Mammary epithelial cell (primary cell): Measurements from ENCODE around the gene INTS2.

ENCODE experiments used
- EZH2 ChIP-seq: IDR thresholded peaks from 2 replicates; pipeline ENCODE4 v1.6.1; 2012; ENCODE audit warnings: low read length, inconsistent platforms, borderline replicate concordance
- TF ChIP-seq, protein P1 (sequence below), 2 donors: IDR thresholded peaks in 1 of 2; conservative IDR thresholded peaks in 1 of 2; 2 replicates each; pipeline ENCODE4 v1.5.1; 2011 to 2012; ENCODE audit warnings: inconsistent platforms in 2 of 2, low read length in 2 of 2, mild to moderate bottlenecking in 2 of 2, control low read depth in 1 of 2, low read depth in 1 of 2; ENCODE audit not compliant: insufficient read depth in 1 of 2; ENCODE audit errors: extremely low read depth in 1 of 2

GRCh38 chr17:61827649-61828395 is 100.0 kb downstream of the INTS2 start:
- TF ChIP-seq, protein P1, sequence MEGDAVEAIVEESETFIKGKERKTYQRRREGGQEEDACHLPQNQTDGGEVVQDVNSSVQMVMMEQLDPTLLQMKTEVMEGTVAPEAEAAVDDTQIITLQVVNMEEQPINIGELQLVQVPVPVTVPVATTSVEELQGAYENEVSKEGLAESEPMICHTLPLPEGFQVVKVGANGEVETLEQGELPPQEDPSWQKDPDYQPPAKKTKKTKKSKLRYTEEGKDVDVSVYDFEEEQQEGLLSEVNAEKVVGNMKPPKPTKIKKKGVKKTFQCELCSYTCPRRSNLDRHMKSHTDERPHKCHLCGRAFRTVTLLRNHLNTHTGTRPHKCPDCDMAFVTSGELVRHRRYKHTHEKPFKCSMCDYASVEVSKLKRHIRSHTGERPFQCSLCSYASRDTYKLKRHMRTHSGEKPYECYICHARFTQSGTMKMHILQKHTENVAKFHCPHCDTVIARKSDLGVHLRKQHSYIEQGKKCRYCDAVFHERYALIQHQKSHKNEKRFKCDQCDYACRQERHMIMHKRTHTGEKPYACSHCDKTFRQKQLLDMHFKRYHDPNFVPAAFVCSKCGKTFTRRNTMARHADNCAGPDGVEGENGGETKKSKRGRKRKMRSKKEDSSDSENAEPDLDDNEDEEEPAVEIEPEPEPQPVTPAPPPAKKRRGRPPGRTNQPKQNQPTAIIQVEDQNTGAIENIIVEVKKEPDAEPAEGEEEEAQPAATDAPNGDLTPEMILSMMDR (conservative IDR thresholded peaks at IDR 0.05 in 1 of 2, IDR thresholded peaks at IDR 0.05 in 1 of 2; ENCODE audit: extremely low read depth in 1 of 2, insufficient read depth in 1 of 2, low read depth in 1 of 2, low read length in 2 of 2), result no peak
- TF ChIP-seq EZH2, result no peak
